NCI-H82 treated with DMSO at 0.1 percent for 48 hours (cell line): ENCODE results near the gene PAPSS1.

ENCODE experiments used
- DNase-seq: peaks from one replicate; lab custom pipeline; 2025; ENCODE audit not compliant: unreplicated experiment; lab: John Stamatoyannopoulos, UW

PAPSS1 gene

DNA sequence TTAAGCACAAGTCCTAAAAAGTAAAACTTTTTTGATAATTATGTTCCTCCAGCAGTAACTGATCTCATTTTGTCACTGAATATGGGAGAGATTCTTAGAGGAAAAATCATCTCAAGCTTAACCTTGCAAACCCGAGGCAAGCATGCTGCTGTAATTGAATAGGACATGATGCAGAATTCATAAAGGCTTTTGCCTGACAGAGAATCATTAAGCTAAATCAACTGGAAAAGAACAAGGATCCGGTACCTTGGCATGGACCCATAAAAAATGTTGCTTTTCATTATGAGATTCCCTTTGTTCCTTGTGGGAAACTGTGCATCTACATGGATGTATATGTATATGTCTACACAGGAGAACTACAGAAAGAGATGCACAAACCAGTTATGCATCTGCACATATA, 149.1 kb downstream of the PAPSS1 start:
- no peak for DNase-seq

DNA sequence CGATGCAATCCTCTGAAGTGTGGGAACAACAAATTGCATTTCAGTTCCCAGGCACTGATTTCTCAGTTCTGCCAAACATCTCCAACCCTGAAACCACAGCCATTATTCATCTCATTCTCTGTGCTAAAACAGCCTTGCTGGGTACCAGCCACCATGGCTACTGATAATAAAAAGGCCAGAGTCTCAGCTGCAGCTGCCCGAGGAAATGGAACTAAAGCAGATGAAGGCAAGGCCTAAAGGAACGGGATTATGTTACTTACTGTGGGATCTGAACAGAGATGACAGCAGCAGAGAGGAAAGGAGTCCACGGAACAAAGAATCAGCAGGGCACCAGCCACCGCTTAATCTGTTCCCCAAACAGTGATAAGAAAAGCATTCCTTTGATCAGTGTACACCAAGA, 155.7 kb downstream of the PAPSS1 start:
- DNase-seq = no peak
